A673 (cell line): ENCODE data around the gene EGLN3. TPM values are rescaled to one million over a fixed set of nuclear protein-coding genes. Genes with fewer than 3 reads are reported as not detected.

Experiments used
- BruUV-seq: library from RNA; stranded (reverse); fragments of 400-500 nt; replicated peaks from 2 replicates; lab custom pipeline; 2021; lab: Mats Ljungman, UMichigan
- CTCF ChIA-PET: fragments of 300-600 bp; sonication (Branson Sonifier 250); formaldehyde crosslinking; loops from one replicate; lab custom pipeline; 2022; ENCODE audit warnings: antibody characterized with exemption; lab: Charles Lee
- POLR2A ChIA-PET: fragments of 300-600 bp; sonication (Branson Sonifier 250); formaldehyde crosslinking; loops from one replicate; lab custom pipeline; 2022; ENCODE audit warnings: antibody characterized with exemption; ENCODE audit not compliant: low non-redundant PET; lab: Charles Lee
- DNase-seq: peaks from one replicate; pipeline ENCODE4 v3.0.0-alpha.2; 2015; ENCODE audit warnings: low spot score
- H3K27ac ChIP-seq: fragments of 200-600 bp; sonication (generic); 2 replicates; pipeline ENCODE4 v1.5.1; 2016; ENCODE audit warnings: mixed run types, low read depth, mild to moderate bottlenecking, mixed read lengths, antibody characterized with exemption, low read length; ENCODE audit not compliant: poor library complexity, severe bottlenecking
- H3K27me3 ChIP-seq: fragments of 200-600 bp; sonication (generic); replicated peaks from 2 replicates; pipeline ENCODE4 v1.6.1; 2017; ENCODE audit warnings: mixed run types, low read depth, mild to moderate bottlenecking, mixed read lengths, antibody characterized with exemption, low read length; ENCODE audit not compliant: insufficient read depth, poor library complexity
- H3K36me3 ChIP-seq: fragments of 200-600 bp; sonication (generic); 2 replicates; pipeline ENCODE4 v1.6.1; 2016; ENCODE audit warnings: mixed run types, mild to moderate bottlenecking, mixed read lengths, antibody characterized with exemption, low read length; ENCODE audit not compliant: insufficient read depth, poor library complexity, severe bottlenecking
- H3K4me1 ChIP-seq: fragments of 200-600 bp; sonication (generic); 2 replicates; pipeline ENCODE4 v1.6.1; 2017; ENCODE audit warnings: mixed run types, mild to moderate bottlenecking, mixed read lengths, antibody characterized with exemption, low read length; ENCODE audit not compliant: insufficient read depth, poor library complexity, severe bottlenecking
- H3K4me3 ChIP-seq: fragments of 200-600 bp; sonication (generic); 2 replicates; pipeline ENCODE4 v1.5.1; 2016; ENCODE audit warnings: low read depth, mixed run types, mild to moderate bottlenecking, mixed read lengths, low read length; ENCODE audit not compliant: poor library complexity, severe bottlenecking
- H3K9me3 ChIP-seq: fragments of 200-600 bp; sonication (generic); 2 replicates; pipeline ENCODE4 v1.6.1; 2016; ENCODE audit warnings: mixed run types, low read depth, mild to moderate bottlenecking, mixed read lengths, antibody characterized with exemption, low read length; ENCODE audit not compliant: poor library complexity, severe bottlenecking
- EZH2 ChIP-seq: fragments of 200-600 bp; sonication (generic); IDR thresholded peaks from 2 replicates; pipeline ENCODE4 v1.6.1; 2017; ENCODE audit warnings: borderline replicate concordance, low read depth, mild to moderate bottlenecking, mixed read lengths, antibody characterized with exemption, low read length; ENCODE audit not compliant: poor library complexity, severe bottlenecking
- intact Hi-C: fragments of 100-400 bp; cut with micrococcal nuclease; formaldehyde crosslinking; loops from one replicate; pipeline ENCODE4 v1.10.0; 2022; ENCODE audit not compliant: unreplicated experiment
- total RNA-seq: library from RNA; stranded (reverse); gene quantifications from 2 replicates; pipeline ENCODE4 v1.2.3, GENCODE V29; 2021
- TF ChIP-seq, protein P1 (sequence below): fragments of 300-800, 200-600 bp; sonication (generic); conservative IDR thresholded peaks from 2 replicates; pipeline ENCODE4 v1.5.1; 2017; ENCODE audit warnings: low read depth, mild to moderate bottlenecking, antibody characterized with exemption, low read length, moderate library complexity, mixed read lengths

The EGLN3 gene
- total RNA-seq, 1 experiment from 2014 or later = 2.4 TPM

- TF ChIP-seq EZH2 = no peak
- TF ChIP-seq, protein P1, sequence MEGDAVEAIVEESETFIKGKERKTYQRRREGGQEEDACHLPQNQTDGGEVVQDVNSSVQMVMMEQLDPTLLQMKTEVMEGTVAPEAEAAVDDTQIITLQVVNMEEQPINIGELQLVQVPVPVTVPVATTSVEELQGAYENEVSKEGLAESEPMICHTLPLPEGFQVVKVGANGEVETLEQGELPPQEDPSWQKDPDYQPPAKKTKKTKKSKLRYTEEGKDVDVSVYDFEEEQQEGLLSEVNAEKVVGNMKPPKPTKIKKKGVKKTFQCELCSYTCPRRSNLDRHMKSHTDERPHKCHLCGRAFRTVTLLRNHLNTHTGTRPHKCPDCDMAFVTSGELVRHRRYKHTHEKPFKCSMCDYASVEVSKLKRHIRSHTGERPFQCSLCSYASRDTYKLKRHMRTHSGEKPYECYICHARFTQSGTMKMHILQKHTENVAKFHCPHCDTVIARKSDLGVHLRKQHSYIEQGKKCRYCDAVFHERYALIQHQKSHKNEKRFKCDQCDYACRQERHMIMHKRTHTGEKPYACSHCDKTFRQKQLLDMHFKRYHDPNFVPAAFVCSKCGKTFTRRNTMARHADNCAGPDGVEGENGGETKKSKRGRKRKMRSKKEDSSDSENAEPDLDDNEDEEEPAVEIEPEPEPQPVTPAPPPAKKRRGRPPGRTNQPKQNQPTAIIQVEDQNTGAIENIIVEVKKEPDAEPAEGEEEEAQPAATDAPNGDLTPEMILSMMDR = no peak
- Histone ChIP-seq H3K27ac (no peak overlapping the region), H3K27me3 (peaks cover 28% of the 10 kb centered on the region), H3K9me3 (no peaks in the 10 kb centered on the region), H3K4me1 (peaks cover 8% of the 10 kb centered on the region), H3K36me3 (no peaks in the 10 kb centered on the region), H3K4me3 (no peak overlapping the region)
- intact Hi-C loops = no loop called here
- no TSS peak for BruUV-seq
- ChIA-PET CTCF (no interaction called here), POLR2A (no interaction called here)
- no peak for DNase-seq
Measured at GRCh38 chr14:33948145-33948868, 2.6 kb downstream of the EGLN3 start.

DNA sequence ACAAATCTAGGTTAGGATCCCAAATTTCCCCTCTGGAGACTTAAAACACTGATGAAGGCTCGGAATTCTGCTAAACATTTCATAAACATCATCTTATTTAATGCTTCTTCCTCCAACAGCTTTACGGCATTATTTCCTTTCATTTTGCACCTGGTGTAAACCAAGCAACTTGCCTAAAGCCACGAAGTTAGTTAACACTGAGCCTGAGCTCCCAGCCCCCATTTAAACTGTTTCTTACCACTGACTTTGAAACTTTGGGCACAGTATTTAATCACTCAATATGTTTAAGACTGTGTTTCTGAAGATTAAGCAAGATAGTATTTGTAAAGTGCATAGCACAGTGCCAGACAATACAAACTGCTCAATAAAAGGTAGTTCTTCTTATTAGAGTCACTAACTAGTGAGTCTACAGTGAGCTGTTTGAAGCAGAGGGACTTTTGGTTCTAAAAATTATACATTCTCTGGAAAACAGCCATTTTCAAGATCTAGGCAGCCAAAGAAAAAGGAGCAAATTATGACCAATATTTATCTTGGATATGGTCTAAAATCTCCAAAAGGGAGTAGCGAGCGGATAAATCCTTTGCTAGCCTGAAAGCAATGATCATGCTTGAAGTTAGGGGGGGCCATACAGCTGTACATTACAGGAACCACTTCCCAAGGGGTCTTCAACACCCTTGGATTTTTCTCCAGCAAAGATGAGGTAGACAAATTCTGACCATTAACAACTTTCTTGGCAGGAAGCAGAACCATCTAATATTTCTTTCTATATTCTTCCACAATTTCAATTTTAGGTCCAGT lies 4.0 kb downstream of the EGLN3 start:
- H3K36me3 ChIP-seq = no peaks in the 10 kb centered on the region
- BruUV-seq = no TSS peak
- ChIA-PET POLR2A (interaction anchor here (0.6 to 0.7 kb wide), 2 partner anchors 99 to 162 kb away, joined by 3 read pairs; no protein-coding TSS in a partner anchor), CTCF (no interaction called here)
- H3K27me3 ChIP-seq = peaks cover 28% of the 10 kb centered on the region
- H3K4me1 ChIP-seq = peaks cover 14% of the 10 kb centered on the region
- no peak overlapping the region for H3K4me3 ChIP-seq
- intact Hi-C loops = no loop called here
- no peaks in the 10 kb centered on the region for H3K9me3 ChIP-seq
- H3K27ac ChIP-seq = no peak overlapping the region
- TF ChIP-seq, protein P1 = no peak
- TF ChIP-seq EZH2 = no peak
- DNase-seq = no peak

DNA sequence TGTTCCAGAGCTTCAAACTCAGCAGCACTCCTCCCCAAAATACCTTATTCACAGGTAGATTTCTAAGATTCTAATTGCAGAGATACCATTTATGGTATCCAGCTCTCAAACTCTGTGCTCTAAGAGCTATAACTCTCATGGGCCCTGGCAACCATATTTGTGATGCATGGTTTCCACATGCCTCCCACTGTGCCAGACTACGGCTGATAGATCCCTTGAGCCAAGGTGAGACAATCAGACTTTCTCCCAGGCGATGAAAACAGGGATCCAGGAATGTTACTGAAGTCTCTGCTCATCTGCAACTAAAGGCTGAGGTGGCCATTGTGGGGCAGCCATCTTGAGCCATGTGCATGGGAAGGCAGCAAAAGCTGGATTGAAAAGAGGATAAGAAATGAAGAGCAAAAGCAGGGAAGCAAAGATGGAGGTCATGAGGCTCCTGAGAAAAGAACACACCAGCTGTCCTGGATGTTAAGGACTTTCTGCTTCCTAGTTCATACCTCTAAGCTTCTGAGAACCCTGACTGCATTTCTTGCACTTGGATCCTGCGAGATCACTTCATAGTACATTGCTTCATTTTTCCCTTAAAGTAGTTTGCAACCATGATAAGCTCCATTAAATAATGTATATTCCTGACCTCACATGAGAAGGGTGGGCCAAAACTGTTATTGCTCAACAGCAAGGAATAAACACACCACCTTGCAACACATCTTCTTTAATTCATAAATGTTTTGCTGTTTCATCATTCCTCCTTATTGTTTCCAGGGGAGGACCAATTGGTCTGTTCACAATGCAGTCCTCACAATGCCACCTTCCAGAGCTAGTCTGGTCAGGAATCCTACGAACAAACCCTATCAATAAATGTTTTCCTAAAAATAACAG lies 5.4 kb downstream of the EGLN3 start:
- no peak for DNase-seq
- H3K4me3 ChIP-seq = no peak overlapping the region
- CTCF ChIA-PET = no interaction called here

More for the DNA sequence above, 5.4 kb downstream of the EGLN3 start:
- no peak for TF ChIP-seq EZH2
- TF ChIP-seq, protein P1 = no peak
- Histone ChIP-seq H3K4me1 (peaks cover 10% of the 10 kb centered on the region), H3K36me3 (no peaks in the 10 kb centered on the region), H3K9me3 (no peaks in the 10 kb centered on the region), H3K27me3 (peaks cover 25% of the 10 kb centered on the region), H3K27ac (no peak overlapping the region)
- BruUV-seq = no TSS peak
- POLR2A ChIA-PET = no interaction called here
- intact Hi-C loops = no loop called here
